Keratinocyte (primary cell): Measurements from ENCODE around the gene ARMC10. TPM values are rescaled to one million over a fixed set of nuclear protein-coding genes. Genes with fewer than 3 reads are reported as not detected.
"Not testable (repeated sequence)": the region's sequence is repeated elsewhere in the genome, so short reads cannot be mapped to it uniquely, and the experiment has no call there.

Experiments used
- DNase-seq: peaks from one replicate; pipeline ENCODE4 v3.0.0-alpha.2; 2011; ENCODE audit warnings: low read depth, missing footprints, low spot score
- FAIRE-seq: peaks from 2 replicates; lab custom pipeline; 2011; peaks lifted over from hg19 to GRCh38; lab: Jason Lieb, UNC
- H2AFZ ChIP-seq: 2 replicates; pipeline ENCODE4 v1.6.0; 2012; ENCODE audit warnings: low read length, control low read depth, inconsistent platforms; ENCODE audit not compliant: control insufficient read depth
- H3K27ac ChIP-seq: 2 replicates; pipeline ENCODE4 v1.5.1; 2011; ENCODE audit warnings: low read length; ENCODE audit not compliant: control insufficient read depth, insufficient read depth
- H3K27me3 ChIP-seq: 3 replicates; pipeline ENCODE4 v1.6.0; 2011; ENCODE audit warnings: low read length; ENCODE audit not compliant: control insufficient read depth, insufficient read depth; ENCODE audit errors: extremely low read depth
- H3K36me3 ChIP-seq, 2 experiments: 2 replicates in 1 of 2; 3 replicates in 1 of 2; pipeline ENCODE4 v1.5.1; 2011; ENCODE audit warnings: low read length in 2 of 2, mild to moderate bottlenecking in 1 of 2; ENCODE audit not compliant: control insufficient read depth in 2 of 2, insufficient read depth in 2 of 2; ENCODE audit errors: extremely low read depth in 1 of 2
- H3K4me1 ChIP-seq: 3 replicates; pipeline ENCODE4 v1.5.1; 2011; ENCODE audit warnings: low read length; ENCODE audit not compliant: control insufficient read depth, insufficient read depth; ENCODE audit errors: extremely low read depth
- H3K4me2 ChIP-seq: 3 replicates; pipeline ENCODE4 v1.6.0; 2011; ENCODE audit warnings: low read depth, low read length; ENCODE audit not compliant: control insufficient read depth, insufficient read depth; ENCODE audit errors: extremely low read depth
- H3K4me3 ChIP-seq, 3 experiments: fragments of 200-600 bp in 1 of 3; sonication (generic) in 1 of 3; 2 replicates in 2 of 3; 3 replicates in 1 of 3; pipeline ENCODE4 v1.5.1; 2011 to 2016; ENCODE audit warnings: low read length in 3 of 3, mild to moderate bottlenecking in 3 of 3, control low read depth in 2 of 3, inconsistent platforms in 1 of 3, low read depth in 1 of 3, mixed read lengths in 1 of 3, mixed run types in 1 of 3, moderate library complexity in 1 of 3; ENCODE audit not compliant: control insufficient read depth in 2 of 3, insufficient read depth in 2 of 3; ENCODE audit errors: extremely low read depth in 1 of 3
- H3K79me2 ChIP-seq: 2 replicates; pipeline ENCODE4 v1.6.0; 2012; ENCODE audit warnings: low read length; ENCODE audit not compliant: control insufficient read depth, insufficient read depth
- H3K9ac ChIP-seq: 3 replicates; pipeline ENCODE4 v1.6.0; 2011; ENCODE audit warnings: low read length; ENCODE audit not compliant: control insufficient read depth, insufficient read depth; ENCODE audit errors: extremely low read depth
- H3K9me1 ChIP-seq: 3 replicates; pipeline ENCODE4 v1.6.0; 2011; ENCODE audit warnings: low read length; ENCODE audit not compliant: control insufficient read depth, insufficient read depth; ENCODE audit errors: extremely low read depth
- H3K9me3 ChIP-seq: 2 replicates; pipeline ENCODE4 v1.5.1; 2012; ENCODE audit warnings: low read depth, low read length; ENCODE audit not compliant: control insufficient read depth
- H4K20me1 ChIP-seq: 3 replicates; pipeline ENCODE4 v1.6.0; 2011; ENCODE audit warnings: low read length; ENCODE audit not compliant: control insufficient read depth, insufficient read depth; ENCODE audit errors: extremely low read depth
- CTCF ChIP-seq, 3 experiments: IDR thresholded peaks in 1 of 3; conservative IDR thresholded peaks in 1 of 3; optimal IDR thresholded peaks in 1 of 3; 2 replicates in 2 of 3; 3 replicates in 1 of 3; pipeline versions ENCODE3 to v1.5.1; 2011; ENCODE audit warnings: low read length in 3 of 3, mild to moderate bottlenecking in 3 of 3, moderate library complexity in 2 of 3, control low read depth in 1 of 3, inconsistent platforms in 1 of 3; ENCODE audit not compliant: insufficient read depth in 2 of 3; ENCODE audit errors: extremely low read depth in 1 of 3
- EZH2 ChIP-seq: IDR thresholded peaks from one replicate; pipeline ENCODE4 v1.6.1; 2012; ENCODE audit warnings: inconsistent platforms, mild to moderate bottlenecking, low read length, moderate library complexity
- dilution Hi-C: fragments of 300-500 bp; cut with MboI; formaldehyde crosslinking; loops from one replicate; pipeline ENCODE4 v1.7.0; 2020; ENCODE audit warnings: low sequenced_read_pairs; ENCODE audit not compliant: extremely low pct_ligation_motif_present
- polyA plus RNA-seq, 5 experiments: library from polyadenylated mRNA; depleted of rRNA in 3 of 5; stranded (reverse) in 3 of 5; stranded (forward) in 1 of 5; unstranded in 1 of 5; fragments of >200 nt; gene quantifications; 1 replicate in 1 of 5; 2 replicates in 3 of 5; 3 replicates in 1 of 5; pipeline versions ENCODE4 v1.2.1 to v1.2.3, GENCODE V29; 2011 to 2012; ENCODE audit warnings: missing spikeins in 2 of 5, low read depth in 1 of 5, low replicate concordance in 1 of 5

The ARMC10 gene
- polyA plus RNA-seq, 1 donor (not counting 4 experiments of a cell fraction or from before 2014, with no cell fraction given): 47.1 TPM

GRCh38 chr7:103076764-103077163, 1.8 kb downstream of the ARMC10 start:
- H3K4me3 ChIP-seq: no peak overlapping the region
- no peak overlapping the region for H2AFZ ChIP-seq
- peaks cover 3% of the 10 kb centered on the region for H3K9me1 ChIP-seq
- H3K27me3 ChIP-seq: no peaks in the 10 kb centered on the region
- FAIRE-seq (no peak), DNase-seq (no peak)
- H3K9ac ChIP-seq: no peak overlapping the region
- H3K27ac ChIP-seq: no peak overlapping the region
- no peaks in the 10 kb centered on the region for H4K20me1 ChIP-seq
- TF ChIP-seq CTCF (optimal IDR thresholded peaks at IDR 0.05 in 1 of 3, IDR thresholded peaks at IDR 0.05 in 1 of 3, conservative IDR thresholded peaks at IDR 0.05 in 1 of 3; ENCODE audit: extremely low read depth in 1 of 3, insufficient read depth in 2 of 3, low read length in 3 of 3): no peak
- no peak for TF ChIP-seq EZH2
- H3K4me1 ChIP-seq: peaks cover 13% of the 10 kb centered on the region
- no peaks in the 10 kb centered on the region for H3K9me3 ChIP-seq
- H3K36me3 ChIP-seq: peaks cover 0 to 2% of the 10 kb centered on the region in 2 experiments
- H3K79me2 ChIP-seq: peaks cover 36% of the 10 kb centered on the region
- no peak overlapping the region for H3K4me2 ChIP-seq
- dilution Hi-C loops: no loop called here

- Histone ChIP-seq H3K4me2 (no peak overlapping the region), H2AFZ (no peak overlapping the region), H3K79me2 (peaks cover 36% of the 10 kb centered on the region), H3K9me1 (peaks cover 3% of the 10 kb centered on the region), H3K27me3 (no peaks in the 10 kb centered on the region), H3K36me3 (peaks cover 0 to 2% of the 10 kb centered on the region in 2 experiments), H3K4me1 (peaks cover 13% of the 10 kb centered on the region), H3K9me3 (no peaks in the 10 kb centered on the region), H3K27ac (no peak overlapping the region), H3K9ac (no peak overlapping the region), H3K4me3 (no peak overlapping the region), H4K20me1 (no peaks in the 10 kb centered on the region)
- DNase-seq: no peak
- no peak for TF ChIP-seq EZH2
- TF ChIP-seq CTCF (optimal IDR thresholded peaks at IDR 0.05 in 1 of 3, IDR thresholded peaks at IDR 0.05 in 1 of 3, conservative IDR thresholded peaks at IDR 0.05 in 1 of 3; ENCODE audit: extremely low read depth in 1 of 3, insufficient read depth in 2 of 3, low read length in 3 of 3): no peak
- dilution Hi-C loops: no loop called here
- FAIRE-seq: no peak
Measured at GRCh38 chr7:103077318-103077717, 2.4 kb downstream of the ARMC10 start.

- H3K27me3 ChIP-seq, H3K4me2 ChIP-seq, H3K36me3 ChIP-seq, H3K4me3 ChIP-seq, H2AFZ ChIP-seq, H4K20me1 ChIP-seq, H3K9me1 ChIP-seq, dilution Hi-C loops, H3K27ac ChIP-seq, DNase-seq, H3K9me3 ChIP-seq, FAIRE-seq, H3K9ac ChIP-seq: not testable (repeated sequence)
- peaks cover 36% of the 10 kb centered on the region for H3K79me2 ChIP-seq
- peaks cover 13% of the 10 kb centered on the region for H3K4me1 ChIP-seq
Measured at GRCh38 chr7:103078226-103078625, 3.3 kb downstream of the ARMC10 start.
